ENCODE data around the gene CNDP2. TPM values are rescaled to one million over a fixed set of nuclear protein-coding genes. Genes with fewer than 3 reads are reported as not detected.

The CNDP2 gene
- total and polyA plus RNA-seq, 2 experiments from 2014 or later: 95.7 to 135 TPM

DNA sequence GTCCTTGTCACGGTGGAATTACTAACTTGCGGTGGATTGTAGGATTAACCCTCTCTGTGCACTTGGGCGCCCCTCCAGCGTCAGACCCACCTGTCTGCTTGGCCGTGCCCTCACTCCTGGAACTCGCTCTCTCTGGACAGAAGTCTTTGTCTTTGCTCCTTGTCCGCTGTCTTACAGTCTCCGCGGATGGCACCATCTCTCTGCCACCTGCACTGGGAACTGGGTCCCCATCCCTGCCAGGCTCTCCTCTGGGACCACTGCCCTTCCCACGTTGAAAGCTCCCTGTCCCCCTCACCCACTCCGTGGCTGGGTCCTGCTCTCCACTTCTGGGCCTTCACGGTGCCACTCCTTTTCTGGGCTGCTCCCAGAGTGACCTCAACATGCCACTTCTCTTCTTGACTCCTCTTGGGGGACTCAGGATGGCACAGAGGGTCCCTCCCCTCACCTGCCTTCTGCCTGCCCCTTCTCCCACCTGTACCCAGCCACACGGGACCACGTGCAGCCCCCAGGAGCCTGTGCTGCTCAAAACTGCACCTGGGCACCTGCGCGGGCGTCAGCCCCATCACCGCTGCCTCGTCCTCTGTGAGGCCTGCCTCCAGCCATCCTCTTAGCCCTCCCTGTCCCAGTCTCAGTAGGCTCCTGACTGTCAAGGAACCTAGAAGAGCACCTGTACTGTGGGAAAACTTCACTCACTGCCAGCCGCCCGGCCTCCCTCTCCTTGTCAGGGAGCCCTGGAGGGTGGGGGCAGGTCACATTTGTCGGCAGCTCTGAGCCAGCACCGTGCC, 11.1 kb downstream of the CNDP2 start:
- DNase-seq (ENCODE audit: low spot score): no peak

DNA sequence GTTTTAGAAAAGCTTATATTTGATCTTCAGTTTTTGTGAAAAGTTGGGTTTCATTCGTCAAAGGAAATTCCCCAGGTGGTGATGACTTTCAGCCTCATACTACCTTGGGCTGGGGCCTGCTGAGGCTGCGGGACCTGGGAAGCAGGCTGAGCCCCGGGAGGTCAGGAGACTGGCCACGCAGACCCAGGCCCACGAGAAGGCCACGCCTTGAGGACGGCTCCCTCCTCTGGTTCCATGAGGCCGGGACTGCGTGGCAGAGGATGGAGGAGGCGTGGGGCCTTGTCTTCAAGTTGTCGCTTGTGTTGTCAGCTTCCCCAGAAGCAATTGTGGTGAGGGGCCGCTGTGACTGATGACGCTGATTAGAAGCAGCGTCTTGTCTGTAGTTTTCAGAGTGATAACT, 11.8 kb downstream of the CNDP2 start:
- TF ChIP-seq EZH2 (IDR thresholded peaks at IDR 0.05; ENCODE audit: borderline replicate concordance) (no peak), CTCF (IDR thresholded peaks at IDR 0.05; ENCODE audit: poor library complexity) (no peak), EZH2phosphoT487 (IDR thresholded peaks at IDR 0.05; ENCODE audit: low read depth, severe bottlenecking, unreplicated experiment) (no peak)
- Histone ChIP-seq H3K79me2 (peaks cover 12% of the 10 kb centered on the region), H3K27ac (peak overlapping the region; percentile 73)

More for the DNA sequence above, 11.1 kb downstream of the CNDP2 start:
- H3K9me3 ChIP-seq (ENCODE audit: low read depth): no peaks in the 10 kb centered on the region
- TF ChIP-seq CTCF (IDR thresholded peaks at IDR 0.05; ENCODE audit: poor library complexity) (no peak), EZH2 (IDR thresholded peaks at IDR 0.05; ENCODE audit: borderline replicate concordance) (no peak), EZH2phosphoT487 (IDR thresholded peaks at IDR 0.05; ENCODE audit: low read depth, severe bottlenecking, unreplicated experiment) (no peak)
- H4K20me1 ChIP-seq (ENCODE audit: insufficient read depth, poor library complexity, severe bottlenecking): no peaks in the 10 kb centered on the region
- WGBS (ENCODE audit: low lambda C conversion rate, missing lambda C conversion rate): 87% methylated on average over 23 of the region's 23 CpGs
- peaks cover 22% of the 10 kb centered on the region for H3K4me1 ChIP-seq (ENCODE audit: insufficient read depth)
- H3K27me3 ChIP-seq: no peaks in the 10 kb centered on the region
- no peaks in the 10 kb centered on the region for H3K9me2 ChIP-seq (replicated peaks; ENCODE audit: insufficient read depth)
- no peak overlapping the region for H3K4me2 ChIP-seq
- H3K4me3 ChIP-seq: no peak overlapping the region
- H3K36me3 ChIP-seq (replicated peaks; ENCODE audit: insufficient read depth, low read depth): no peaks in the 10 kb centered on the region
- no peak overlapping the region for H2AFZ ChIP-seq
- H3K79me2 ChIP-seq: peaks cover 14% of the 10 kb centered on the region
- no peak overlapping the region for H3K27ac ChIP-seq

GRCh38 chr18:74508366-74508765, 12.2 kb downstream of the CNDP2 start:
- DNase-seq (ENCODE audit: low spot score): no peak
- TF ChIP-seq EZH2phosphoT487 (IDR thresholded peaks at IDR 0.05; ENCODE audit: low read depth, severe bottlenecking, unreplicated experiment) (no peak), CTCF (IDR thresholded peaks at IDR 0.05; ENCODE audit: poor library complexity) (no peak), EZH2 (IDR thresholded peaks at IDR 0.05; ENCODE audit: borderline replicate concordance) (no peak)
- no peak overlapping the region for H2AFZ ChIP-seq
- no peak overlapping the region for H3K4me3 ChIP-seq
- no peaks in the 10 kb centered on the region for H3K9me2 ChIP-seq (replicated peaks; ENCODE audit: insufficient read depth)
- no peaks in the 10 kb centered on the region for H3K27me3 ChIP-seq
- H3K36me3 ChIP-seq (replicated peaks; ENCODE audit: insufficient read depth, low read depth): no peaks in the 10 kb centered on the region
- peaks cover 22% of the 10 kb centered on the region for H3K4me1 ChIP-seq (ENCODE audit: insufficient read depth)
- 56% methylated on average over 9 of the region's 9 CpGs for WGBS (ENCODE audit: low lambda C conversion rate, missing lambda C conversion rate)
- no peaks in the 10 kb centered on the region for H3K9me3 ChIP-seq (ENCODE audit: low read depth)
- no peaks in the 10 kb centered on the region for H4K20me1 ChIP-seq (ENCODE audit: insufficient read depth, poor library complexity, severe bottlenecking)
- peaks cover 10% of the 10 kb centered on the region for H3K79me2 ChIP-seq
- H3K4me2 ChIP-seq: no peak overlapping the region
- peak overlapping the region; percentile 73 for H3K27ac ChIP-seq

More for the DNA sequence above, 11.8 kb downstream of the CNDP2 start:
- Histone ChIP-seq H3K4me1 (ENCODE audit: insufficient read depth) (peaks cover 22% of the 10 kb centered on the region), H3K27me3 (no peaks in the 10 kb centered on the region), H4K20me1 (ENCODE audit: insufficient read depth, poor library complexity, severe bottlenecking) (no peaks in the 10 kb centered on the region), H3K4me2 (no peak overlapping the region), H3K9me3 (ENCODE audit: low read depth) (no peaks in the 10 kb centered on the region), H2AFZ (no peak overlapping the region), H3K36me3 (replicated peaks; ENCODE audit: insufficient read depth, low read depth) (no peaks in the 10 kb centered on the region), H3K4me3 (no peak overlapping the region), H3K9me2 (replicated peaks; ENCODE audit: insufficient read depth) (no peaks in the 10 kb centered on the region)
- WGBS (ENCODE audit: low lambda C conversion rate, missing lambda C conversion rate): 80% methylated on average over 14 of the region's 14 CpGs
- DNase-seq (ENCODE audit: low spot score): no peak

Measured in hepatocyte (in vitro differentiated cells).